Dermis blood vessel endothelial cell (primary cell): ENCODE data around the gene NABP2. TPM values are rescaled to one million over a fixed set of nuclear protein-coding genes. Genes with fewer than 3 reads are reported as not detected.

ENCODE experiments used
- total RNA-seq: library from RNA; depleted of rRNA; stranded (reverse); fragments of >200 nt; gene quantifications from 2 replicates; pipeline ENCODE4 v1.2.3, GENCODE V29; 2014

NABP2 gene
- total RNA-seq, 1 donor from 2014 or later: 24.8 TPM

Other genes with a start within 250 kb of the NABP2 start
- gene SUOX, start 227.1 kb upstream of the NABP2 start, total RNA-seq: 12.4 and 18.9 TPM in 2 replicates
- gene IKZF4, start 203.3 kb upstream of the NABP2 start, total RNA-seq: 0.70 and 1.4 TPM in 2 replicates
- 199 and 372 TPM in 2 replicates for gene RPS26, start 182.4 kb upstream of the NABP2 start, total RNA-seq
- gene ERBB3, start 144.2 kb upstream of the NABP2 start, total RNA-seq: 0.34 and 0.88 TPM in 2 replicates
- 106 and 276 TPM in 2 replicates for gene PA2G4, start 119.8 kb upstream of the NABP2 start, total RNA-seq
- 2,567 and 3,056 TPM in 2 replicates for gene RPL41, start 107.7 kb upstream of the NABP2 start, total RNA-seq
- gene ZC3H10, start 106.1 kb upstream of the NABP2 start, total RNA-seq: 4.7 and 5.6 TPM in 2 replicates
- gene ESYT1, start 96.1 kb upstream of the NABP2 start, total RNA-seq: 400 and 456 TPM in 2 replicates
- 80.8 and 96.8 TPM in 2 replicates for gene MYL6B, start 71.8 kb upstream of the NABP2 start, total RNA-seq
- 1,647 and 2,863 TPM in 2 replicates for gene MYL6, start 66.0 kb upstream of the NABP2 start, total RNA-seq
- gene SMARCC2, start 34.9 kb upstream of the NABP2 start, total RNA-seq: 47.5 and 51.2 TPM in 2 replicates
- gene RNF41, start 2.4 kb upstream of the NABP2 start, total RNA-seq: 102 and 119 TPM in 2 replicates
- gene SLC39A5, start 5.7 kb downstream of the NABP2 start, total RNA-seq: not detected in 2 replicates
- gene ANKRD52, start 34.0 kb downstream of the NABP2 start, total RNA-seq: 23.0 and 31.5 TPM in 2 replicates
- gene COQ10A, start 42.6 kb downstream of the NABP2 start, total RNA-seq: 8.4 and 10.0 TPM in 2 replicates
- gene CS, start 76.0 kb downstream of the NABP2 start, total RNA-seq: 67.0 and 267 TPM in 2 replicates
- gene CNPY2, start 91.6 kb downstream of the NABP2 start, total RNA-seq: 80.0 and 94.8 TPM in 2 replicates
- gene PAN2, start 109.7 kb downstream of the NABP2 start, total RNA-seq: 16.8 and 24.2 TPM in 2 replicates
- 0.23 and 0.34 TPM in 2 replicates for gene IL23A, start 114.5 kb downstream of the NABP2 start, total RNA-seq
- gene STAT2, start 135.8 kb downstream of the NABP2 start, total RNA-seq: 72.7 and 95.0 TPM in 2 replicates
- gene APOF, start 138.5 kb downstream of the NABP2 start, total RNA-seq: not detected in 2 replicates
- 8.8 and 24.7 TPM in 2 replicates for gene TIMELESS, start 225.1 kb downstream of the NABP2 start, total RNA-seq
- not detected in 2 replicates for gene MIP, start 230.3 kb downstream of the NABP2 start, total RNA-seq
- gene SPRYD4, start 244.2 kb downstream of the NABP2 start, total RNA-seq: 1.6 and 2.4 TPM in 2 replicates